A172 (cell line): ENCODE data around the gene CRISP3. TPM values are rescaled to one million over a fixed set of nuclear protein-coding genes. Genes with fewer than 3 reads are reported as not detected.

Experiments used
- total RNA-seq: library from RNA; depleted of rRNA; stranded (reverse); fragments of >200 nt; shearing (Covaris generic); gene quantifications from 2 replicates; pipeline ENCODE4 v1.2.3, GENCODE V29; 2014; rRNA removed

Gene CRISP3
- total RNA-seq, 1 experiment from 2014 or later = not detected

Other genes with a start within 250 kb of the CRISP3 start
- gene GLYATL3, start 244.5 kb downstream of the CRISP3 start, total RNA-seq = not detected in 2 replicates
- gene C6orf141, start 193.7 kb downstream of the CRISP3 start, total RNA-seq = 21.5 and 33.9 TPM in 2 replicates
- not detected in 2 replicates for gene RHAG, start 107.5 kb downstream of the CRISP3 start, total RNA-seq
- not detected in 2 replicates for gene CRISP2, start 30.8 kb downstream of the CRISP3 start, total RNA-seq
- not detected in 2 replicates for gene PGK2, start 42.9 kb upstream of the CRISP3 start, total RNA-seq
- not detected in 2 replicates for gene CRISP1, start 122.1 kb upstream of the CRISP3 start, total RNA-seq
- not detected in 2 replicates for gene DEFB114, start 219.8 kb upstream of the CRISP3 start, total RNA-seq
- gene DEFB113, start 225.2 kb upstream of the CRISP3 start, total RNA-seq = not detected in 2 replicates